GM12875 (cell line): ENCODE data around the gene IGDCC3.

Experiments
- H3K4me3 ChIP-seq: one replicate; pipeline ENCODE4 v1.5.1; 2011; ENCODE audit warnings: low read depth, low read length, control low read depth
- CTCF ChIP-seq: IDR thresholded peaks from 2 replicates; pipeline ENCODE4 v1.5.1; 2011; ENCODE audit warnings: low read depth, mild to moderate bottlenecking, control low read depth, inconsistent platforms, low read length, moderate library complexity, borderline replicate concordance; ENCODE audit not compliant: insufficient read depth

The IGDCC3 gene

GRCh38 chr15:65406424-65407000, 28.7 kb upstream of the IGDCC3 start:
- TF ChIP-seq CTCF: no peak
- H3K4me3 ChIP-seq: no peak overlapping the region

- TF ChIP-seq CTCF: no peak
- H3K4me3 ChIP-seq: no peak overlapping the region
Measured at GRCh38 chr15:65405791-65406423, 28.1 kb upstream of the IGDCC3 start.

GRCh38 chr15:65404186-65404872, 26.5 kb upstream of the IGDCC3 start:
- no peak overlapping the region for H3K4me3 ChIP-seq
- no peak for TF ChIP-seq CTCF

- no peak for TF ChIP-seq CTCF
- no peak overlapping the region for H3K4me3 ChIP-seq
Measured at GRCh38 chr15:65402961-65403360, 25.2 kb upstream of the IGDCC3 start.

GRCh38 chr15:65401611-65402240, 23.9 kb upstream of the IGDCC3 start:
- no peak overlapping the region for H3K4me3 ChIP-seq
- TF ChIP-seq CTCF: no peak

- TF ChIP-seq CTCF: peak; percentile 87
- H3K4me3 ChIP-seq: no peak overlapping the region
Measured at GRCh38 chr15:65400760-65401610, 23.2 kb upstream of the IGDCC3 start.
